HepG2 (cell line): ENCODE results near the gene APBA3. TPM values are rescaled to one million over a fixed set of nuclear protein-coding genes. Genes with fewer than 3 reads are reported as not detected.
A peak's percentile ranks its signal among the peaks of the same experiment; 100 is the strongest.

Experiments
- MTF2 ChIP-seq: sonication (generic); formaldehyde crosslinking; IDR thresholded peaks from 2 replicates; pipeline ENCODE4 v1.5.0; 2020; ENCODE audit warnings: missing genetic modification reagents, borderline replicate concordance
- TOE1 ChIP-seq: sonication (generic); formaldehyde crosslinking; IDR thresholded peaks from 2 replicates; pipeline ENCODE4 v1.4.0; 2020; ENCODE audit warnings: mild to moderate bottlenecking, missing genetic modification reagents
- ZNF256 ChIP-seq: sonication (generic); formaldehyde crosslinking; conservative IDR thresholded peaks from 2 replicates; pipeline ENCODE4 v1.4.0; 2020; ENCODE audit warnings: missing genetic modification reagents
- ZNF264 ChIP-seq: sonication (generic); formaldehyde crosslinking; IDR thresholded peaks from 2 replicates; pipeline ENCODE4 v1.4.0; 2020; ENCODE audit warnings: missing genetic modification reagents
- ZNF282 ChIP-seq: fragments of 450-650 bp; IDR thresholded peaks from 2 replicates; pipeline ENCODE4 v1.6.1; 2018; ENCODE audit not compliant: partially characterized antibody
- ZNF382 ChIP-seq: sonication (generic); formaldehyde crosslinking; IDR thresholded peaks from 2 replicates; pipeline ENCODE4 v1.5.0; 2020; ENCODE audit warnings: missing genetic modification reagents, mild to moderate bottlenecking, borderline replicate concordance
- ZNF460 ChIP-seq: sonication (generic); formaldehyde crosslinking; IDR thresholded peaks from 2 replicates; pipeline ENCODE4 v1.5.1; 2020; ENCODE audit warnings: missing genetic modification reagents, mild to moderate bottlenecking, borderline replicate concordance
- ZNF672 ChIP-seq: sonication (generic); formaldehyde crosslinking; IDR thresholded peaks from 2 replicates; pipeline ENCODE4 v1.8.1; 2022; ENCODE audit warnings: missing genetic modification reagents
- ZNF891 ChIP-seq: sonication (generic); formaldehyde crosslinking; IDR thresholded peaks from 2 replicates; pipeline ENCODE4 v1.5.0; 2020; ENCODE audit warnings: mild to moderate bottlenecking, missing genetic modification reagents
- polyA plus RNA-seq, 8 experiments: library from polyadenylated mRNA; depleted of rRNA in 3 of 8; stranded (reverse) in 7 of 8; unstranded in 1 of 8; fragments of >200 nt; fragmentation: Illumina TruSeq in 4 of 8; extraction: Trizol in 4 of 8; gene quantifications; 2 replicates each; pipeline versions ENCODE4 v1.2.1 to v1.2.3, GENCODE V29; 2011 to 2016; ENCODE audit warnings: low read depth in 4 of 8, missing spikeins in 1 of 8, mixed read lengths in 1 of 8; ENCODE audit not compliant: insufficient read depth in 1 of 8
- total RNA-seq, 5 experiments: library from RNA; depleted of rRNA; stranded (reverse); fragments of >200 nt; fragmentation: Illumina TruSeq; extraction: Trizol; gene quantifications; 2 replicates each; pipeline ENCODE4 v1.2.3, GENCODE V29; 2016; ENCODE audit warnings: low read depth in 1 of 5
- TF ChIP-seq, protein P1 (sequence below): sonication (generic); formaldehyde crosslinking; IDR thresholded peaks from 2 replicates; pipeline ENCODE4 v1.4.0; 2020; ENCODE audit warnings: mild to moderate bottlenecking, missing genetic modification reagents
- TF ChIP-seq, protein P2 (sequence below): sonication (generic); formaldehyde crosslinking; IDR thresholded peaks from 2 replicates; pipeline ENCODE4 v1.4.0; 2020; ENCODE audit warnings: low read depth, mild to moderate bottlenecking, missing genetic modification reagents
- TF ChIP-seq, protein P3 (sequence below): sonication (generic); formaldehyde crosslinking; IDR thresholded peaks from 2 replicates; pipeline ENCODE4 v1.4.0; 2020; ENCODE audit warnings: missing genetic modification reagents
- TF ChIP-seq, protein P4 (sequence below), 2 experiments: sonication (generic) in 1 of 2; formaldehyde crosslinking in 1 of 2; IDR thresholded peaks; 2 replicates each; pipeline versions ENCODE4 v1.4.0 to v1.6.1; 2016 to 2020; ENCODE audit warnings: borderline replicate concordance in 1 of 2, low read depth in 1 of 2, mild to moderate bottlenecking in 1 of 2, missing genetic modification reagents in 1 of 2

Gene APBA3
- total and polyA plus RNA-seq, 2 of the 13 experiments (the other 11 are each of a cell fraction or from before 2014, with no cell fraction given), result 14.2 to 14.3 TPM

DNA sequence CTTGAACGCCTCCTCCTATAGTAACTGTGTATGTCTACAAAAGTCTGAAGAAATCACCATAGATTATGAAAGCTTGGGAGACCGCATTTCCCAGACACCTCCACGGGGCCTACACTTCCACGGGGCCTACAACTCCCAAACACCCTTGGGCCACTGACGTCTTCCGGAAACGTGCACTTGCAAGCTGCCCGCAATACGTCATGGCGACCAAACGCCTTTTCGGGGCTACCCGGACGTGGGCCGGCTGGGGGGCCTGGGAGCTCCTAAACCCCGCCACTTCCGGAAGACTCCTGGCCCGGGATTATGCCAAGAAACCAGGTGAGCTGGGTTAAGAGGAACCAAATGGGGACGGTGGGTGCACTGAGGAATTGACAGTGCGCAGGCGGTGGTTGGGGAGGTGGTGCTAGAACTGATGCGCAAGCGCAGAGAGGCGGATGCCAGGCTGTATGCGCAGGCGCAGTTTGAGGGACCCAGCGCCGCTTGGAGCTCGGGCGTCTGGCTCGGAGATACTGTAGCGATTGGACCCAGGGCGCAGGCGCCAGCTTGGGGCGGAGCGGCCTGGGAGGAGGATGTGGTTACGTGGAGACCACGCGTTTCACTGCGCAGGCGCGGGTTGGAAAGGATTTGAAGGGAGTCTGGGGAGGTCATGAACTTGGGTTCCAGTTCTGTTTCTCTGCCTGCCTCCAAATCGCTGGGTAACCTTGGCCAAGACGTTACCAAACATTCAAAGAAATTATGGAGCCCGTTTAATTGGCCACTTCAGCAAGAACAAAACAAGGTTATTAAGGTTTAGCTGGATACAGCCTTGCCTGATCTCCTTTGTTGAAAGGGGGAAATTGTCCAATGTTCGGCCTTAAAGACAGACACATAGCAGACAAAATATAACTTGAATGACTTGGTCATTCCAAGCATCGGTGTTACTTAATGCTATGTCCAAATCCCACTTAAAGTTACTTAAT lies 1.3 kb upstream of the APBA3 start, which contains the start of gene MRPL54 (continued):
- TF ChIP-seq, protein P1, sequence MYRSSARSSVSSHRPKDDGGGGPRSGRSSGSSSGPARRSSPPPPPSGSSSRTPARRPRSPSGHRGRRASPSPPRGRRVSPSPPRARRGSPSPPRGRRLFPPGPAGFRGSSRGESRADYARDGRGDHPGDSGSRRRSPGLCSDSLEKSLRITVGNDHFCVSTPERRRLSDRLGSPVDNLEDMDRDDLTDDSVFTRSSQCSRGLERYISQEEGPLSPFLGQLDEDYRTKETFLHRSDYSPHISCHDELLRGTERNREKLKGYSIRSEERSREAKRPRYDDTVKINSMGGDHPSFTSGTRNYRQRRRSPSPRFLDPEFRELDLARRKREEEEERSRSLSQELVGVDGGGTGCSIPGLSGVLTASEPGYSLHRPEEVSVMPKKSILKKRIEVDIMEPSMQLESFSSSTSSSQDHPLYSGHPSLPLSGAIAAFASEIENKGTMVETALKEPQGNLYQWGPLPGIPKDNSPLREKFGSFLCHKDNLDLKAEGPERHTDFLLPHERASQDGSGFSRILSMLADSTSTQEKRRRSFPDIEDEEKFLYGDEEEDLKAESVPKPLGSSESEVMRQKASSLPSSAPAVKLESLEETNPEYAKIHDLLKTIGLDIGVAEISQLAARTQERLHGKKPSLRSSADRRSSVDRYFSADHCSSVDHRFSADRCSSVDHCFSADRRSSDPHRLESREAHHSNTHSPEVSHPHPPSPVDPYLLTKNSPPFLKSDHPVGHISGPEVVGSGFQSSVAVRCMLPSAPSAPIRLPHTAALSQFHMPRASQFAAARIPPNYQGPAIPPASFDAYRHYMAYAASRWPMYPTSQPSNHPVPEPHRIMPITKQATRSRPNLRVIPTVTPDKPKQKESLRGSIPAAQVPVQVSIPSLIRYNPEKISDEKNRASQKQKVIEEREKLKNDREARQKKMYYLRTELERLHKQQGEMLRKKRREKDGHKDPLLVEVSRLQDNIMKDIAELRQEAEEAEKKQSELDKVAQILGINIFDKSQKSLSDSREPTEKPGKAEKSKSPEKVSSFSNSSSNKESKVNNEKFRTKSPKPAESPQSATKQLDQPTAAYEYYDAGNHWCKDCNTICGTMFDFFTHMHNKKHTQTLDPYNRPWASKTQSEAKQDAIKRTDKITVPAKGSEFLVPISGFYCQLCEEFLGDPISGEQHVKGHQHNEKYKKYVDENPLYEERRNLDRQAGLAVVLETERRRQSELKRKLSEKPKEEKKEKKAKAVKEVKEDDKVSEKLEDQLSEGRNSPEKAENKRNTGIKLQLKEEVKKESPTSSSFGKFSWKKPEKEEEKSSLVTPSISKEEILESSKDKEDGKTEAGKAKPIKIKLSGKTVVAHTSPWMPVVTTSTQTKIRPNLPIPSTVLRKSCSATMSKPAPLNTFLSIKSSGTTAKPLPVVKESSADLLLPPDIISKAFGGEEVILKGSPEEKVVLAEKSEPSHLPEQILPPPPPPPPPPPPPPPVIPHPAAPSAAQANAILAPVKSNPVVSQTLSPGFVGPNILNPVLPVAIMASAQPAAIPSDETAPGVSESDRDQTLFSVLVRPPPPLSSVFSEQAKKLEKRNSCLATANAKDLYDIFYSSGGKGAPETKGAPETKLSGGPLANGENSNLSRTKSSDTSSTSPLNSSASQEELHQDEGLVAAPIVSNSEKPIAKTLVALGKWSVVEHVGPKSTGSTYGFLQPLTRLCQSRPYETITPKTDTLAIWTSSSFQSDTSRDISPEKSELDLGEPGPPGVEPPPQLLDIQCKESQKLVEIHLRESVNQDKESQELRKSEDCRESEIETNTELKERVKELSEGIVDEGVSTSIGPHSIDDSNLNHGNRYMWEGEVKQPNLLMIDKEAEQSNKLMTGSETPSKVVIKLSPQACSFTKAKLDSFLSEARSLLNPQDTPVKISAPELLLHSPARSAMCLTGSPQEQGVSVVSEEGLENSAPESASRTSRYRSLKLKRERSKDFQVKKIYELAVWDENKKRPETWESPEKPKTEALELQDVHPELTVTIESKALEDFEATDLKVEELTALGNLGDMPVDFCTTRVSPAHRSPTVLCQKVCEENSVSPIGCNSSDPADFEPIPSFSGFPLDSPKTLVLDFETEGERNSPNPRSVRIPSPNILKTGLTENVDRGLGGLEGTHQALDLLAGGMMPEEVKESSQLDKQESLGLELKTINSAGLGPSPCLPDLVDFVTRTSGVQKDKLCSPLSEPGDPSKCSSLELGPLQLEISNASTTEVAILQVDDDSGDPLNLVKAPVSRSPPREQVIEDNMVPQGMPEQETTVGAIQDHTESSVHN (CRISPR knock-in tag), result no peak
- TF ChIP-seq, protein P2, sequence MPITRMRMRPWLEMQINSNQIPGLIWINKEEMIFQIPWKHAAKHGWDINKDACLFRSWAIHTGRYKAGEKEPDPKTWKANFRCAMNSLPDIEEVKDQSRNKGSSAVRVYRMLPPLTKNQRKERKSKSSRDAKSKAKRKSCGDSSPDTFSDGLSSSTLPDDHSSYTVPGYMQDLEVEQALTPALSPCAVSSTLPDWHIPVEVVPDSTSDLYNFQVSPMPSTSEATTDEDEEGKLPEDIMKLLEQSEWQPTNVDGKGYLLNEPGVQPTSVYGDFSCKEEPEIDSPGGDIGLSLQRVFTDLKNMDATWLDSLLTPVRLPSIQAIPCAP (CRISPR knock-in tag), result no peak
- no peak for TF ChIP-seq ZNF282
- TF ChIP-seq ZNF460 (CRISPR knock-in tag), result no peak
- TF ChIP-seq MTF2 (CRISPR knock-in tag), result no peak
- TF ChIP-seq ZNF382 (CRISPR knock-in tag), result no peak
- TF ChIP-seq ZNF264 (CRISPR knock-in tag), result no peak
- TF ChIP-seq, protein P3, sequence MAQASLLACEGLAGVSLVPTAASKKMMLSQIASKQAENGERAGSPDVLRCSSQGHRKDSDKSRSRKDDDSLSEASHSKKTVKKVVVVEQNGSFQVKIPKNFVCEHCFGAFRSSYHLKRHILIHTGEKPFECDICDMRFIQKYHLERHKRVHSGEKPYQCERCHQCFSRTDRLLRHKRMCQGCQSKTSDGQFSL (CRISPR knock-in tag), result no peak
- TF ChIP-seq ZNF256 (CRISPR knock-in tag), result no peak
- TF ChIP-seq ZNF891 (CRISPR knock-in tag), result peak; percentile 65; the same call in 1 of the 2 replicates
- no peak for TF ChIP-seq ZNF672 (CRISPR knock-in tag)
- no peak for TF ChIP-seq TOE1
- TF ChIP-seq, protein P4, sequence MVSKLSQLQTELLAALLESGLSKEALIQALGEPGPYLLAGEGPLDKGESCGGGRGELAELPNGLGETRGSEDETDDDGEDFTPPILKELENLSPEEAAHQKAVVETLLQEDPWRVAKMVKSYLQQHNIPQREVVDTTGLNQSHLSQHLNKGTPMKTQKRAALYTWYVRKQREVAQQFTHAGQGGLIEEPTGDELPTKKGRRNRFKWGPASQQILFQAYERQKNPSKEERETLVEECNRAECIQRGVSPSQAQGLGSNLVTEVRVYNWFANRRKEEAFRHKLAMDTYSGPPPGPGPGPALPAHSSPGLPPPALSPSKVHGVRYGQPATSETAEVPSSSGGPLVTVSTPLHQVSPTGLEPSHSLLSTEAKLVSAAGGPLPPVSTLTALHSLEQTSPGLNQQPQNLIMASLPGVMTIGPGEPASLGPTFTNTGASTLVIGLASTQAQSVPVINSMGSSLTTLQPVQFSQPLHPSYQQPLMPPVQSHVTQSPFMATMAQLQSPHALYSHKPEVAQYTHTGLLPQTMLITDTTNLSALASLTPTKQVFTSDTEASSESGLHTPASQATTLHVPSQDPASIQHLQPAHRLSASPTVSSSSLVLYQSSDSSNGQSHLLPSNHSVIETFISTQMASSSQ (IDR thresholded peaks at IDR 0.05; ENCODE audit: low read depth), result no peak
- TF ChIP-seq, protein P4 (CRISPR knock-in tag; IDR thresholded peaks at IDR 0.05; ENCODE audit: borderline replicate concordance), result no peak; the same call in 1 of the 2 replicates
